ENCODE measurements around the gene OR2A14.

DNA sequence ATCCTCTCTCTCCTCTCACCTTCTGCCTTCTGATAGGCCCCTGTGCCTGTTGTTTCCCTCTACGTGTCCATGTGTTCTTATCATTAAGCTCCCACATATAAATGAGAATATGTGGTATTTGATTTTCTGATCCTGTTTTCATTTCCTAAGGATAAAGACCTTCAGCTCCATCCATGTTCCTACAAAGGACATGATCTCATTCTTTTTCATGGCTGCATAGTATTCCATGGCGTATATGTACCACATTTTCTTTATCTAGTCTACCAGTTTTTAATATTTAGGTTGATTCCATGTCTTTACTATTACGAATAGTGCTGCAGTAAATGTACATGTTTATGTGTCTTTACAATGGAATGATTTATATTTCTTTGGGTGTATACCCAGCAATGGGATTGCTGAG is 32.3 kb upstream of the OR2A14 start:
- TF ChIP-seq PPARA (CRISPR knock-in tag; IDR thresholded peaks at IDR 0.05; ENCODE audit: borderline replicate concordance), result no peak
- TF ChIP-seq, protein P1, sequence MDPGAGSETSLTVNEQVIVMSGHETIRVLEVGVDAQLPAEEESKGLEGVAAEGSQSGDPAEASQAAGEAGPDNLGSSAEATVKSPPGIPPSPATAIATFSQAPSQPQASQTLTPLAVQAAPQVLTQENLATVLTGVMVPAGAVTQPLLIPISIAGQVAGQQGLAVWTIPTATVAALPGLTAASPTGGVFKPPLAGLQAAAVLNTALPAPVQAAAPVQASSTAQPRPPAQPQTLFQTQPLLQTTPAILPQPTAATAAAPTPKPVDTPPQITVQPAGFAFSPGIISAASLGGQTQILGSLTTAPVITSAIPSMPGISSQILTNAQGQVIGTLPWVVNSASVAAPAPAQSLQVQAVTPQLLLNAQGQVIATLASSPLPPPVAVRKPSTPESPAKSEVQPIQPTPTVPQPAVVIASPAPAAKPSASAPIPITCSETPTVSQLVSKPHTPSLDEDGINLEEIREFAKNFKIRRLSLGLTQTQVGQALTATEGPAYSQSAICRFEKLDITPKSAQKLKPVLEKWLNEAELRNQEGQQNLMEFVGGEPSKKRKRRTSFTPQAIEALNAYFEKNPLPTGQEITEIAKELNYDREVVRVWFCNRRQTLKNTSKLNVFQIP (CRISPR knock-in tag; IDR thresholded peaks at IDR 0.05; ENCODE audit: borderline replicate concordance, low read depth), result no peak
- TF ChIP-seq PATZ1 (CRISPR knock-in tag; IDR thresholded peaks at IDR 0.05; ENCODE audit: borderline replicate concordance), result no peak
- TF ChIP-seq GLIS3 (CRISPR knock-in tag; IDR thresholded peaks at IDR 0.05), result no peak
- TF ChIP-seq TCF4 (CRISPR knock-in tag; IDR thresholded peaks at IDR 0.05; ENCODE audit: borderline replicate concordance), result no peak
- TF ChIP-seq BACH2 (CRISPR knock-in tag; IDR thresholded peaks at IDR 0.05; ENCODE audit: borderline replicate concordance), result no peak
